Measurements from ENCODE around the gene CFL1. TPM values are rescaled to one million over a fixed set of nuclear protein-coding genes. Genes with fewer than 3 reads are reported as not detected.

Gene CFL1
- total and polyA plus RNA-seq, 10 of the 15 experiments (the other 5 are each of a cell fraction or from before 2014, with no cell fraction given): 164 to 2,994 (median 1,500) TPM

DNA sequence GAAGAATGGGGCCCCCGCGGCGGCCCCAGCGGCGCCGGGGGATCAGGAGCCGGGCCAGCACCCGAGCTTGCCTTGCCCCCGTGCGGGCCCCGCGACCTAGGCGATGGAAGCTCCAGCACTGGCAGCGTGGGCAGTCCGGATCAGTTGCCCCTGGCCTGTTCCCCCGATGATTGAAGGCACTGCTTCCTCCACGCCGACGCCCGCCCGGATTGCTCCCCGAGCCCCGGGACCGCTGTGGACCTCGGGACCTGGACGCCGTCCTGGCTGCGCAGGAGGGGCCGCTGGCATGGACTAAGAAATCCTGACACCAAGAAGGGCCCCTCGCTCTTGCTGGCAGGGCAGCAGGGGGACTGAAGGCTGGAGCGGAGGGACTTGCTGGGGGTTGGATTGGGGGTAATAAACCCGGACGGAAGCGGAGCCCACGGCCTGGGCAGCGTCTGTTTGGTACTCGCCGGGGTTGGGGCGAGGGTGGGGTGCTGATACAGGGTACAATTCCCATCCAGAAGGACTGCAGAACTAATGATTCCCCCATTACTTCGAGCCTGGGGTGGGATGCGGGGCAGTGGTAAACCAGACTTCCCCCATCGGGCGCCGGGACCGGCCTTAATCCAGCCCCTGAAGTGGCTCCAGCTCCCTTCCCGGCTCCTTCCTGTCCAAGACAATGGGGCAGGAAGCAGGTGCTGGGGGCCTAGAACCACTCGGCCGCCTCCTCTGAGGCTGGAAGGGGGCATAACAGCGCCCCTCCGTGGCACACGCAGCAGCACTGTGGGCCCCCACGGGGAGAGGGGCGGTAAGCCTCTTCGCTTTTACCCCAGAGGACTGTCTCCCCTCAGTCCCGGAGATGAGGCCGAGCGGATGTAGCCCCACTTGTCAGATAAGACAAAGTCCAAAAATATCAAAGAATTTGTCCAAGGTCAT lies 33.5 kb upstream of the CFL1 start (continued):
- TF ChIP-seq CREM (IDR thresholded peaks at IDR 0.05; ENCODE audit: low read depth) (0 out of 2 replicates have a peak, but pooled peaks have one; percentile 10), RAD21 (IDR thresholded peaks at IDR 0.05; ENCODE audit: insufficient read depth, low read depth, low read length) (peak; percentile 19; the same call in 1 of the 2 replicates), BHLHE40 (IDR thresholded peaks at IDR 0.05; ENCODE audit: borderline replicate concordance in 1 of 2, low read depth in 2 of 2, low read length in 1 of 2) (peak; percentile 37 to 47; a peak in 1 of 4 replicates), LARP7 (IDR thresholded peaks at IDR 0.05) (0 out of 2 replicates have a peak, but pooled peaks have one; percentile 54), IKZF1 (conservative IDR thresholded peaks at IDR 0.05) (peak; percentile 64), TBL1XR1 (IDR thresholded peaks at IDR 0.05; ENCODE audit: low read depth, low read length) (no peak), EED (IDR thresholded peaks at IDR 0.05; ENCODE audit: low read depth) (peak; percentile 66)
- TF ChIP-seq, protein P1, sequence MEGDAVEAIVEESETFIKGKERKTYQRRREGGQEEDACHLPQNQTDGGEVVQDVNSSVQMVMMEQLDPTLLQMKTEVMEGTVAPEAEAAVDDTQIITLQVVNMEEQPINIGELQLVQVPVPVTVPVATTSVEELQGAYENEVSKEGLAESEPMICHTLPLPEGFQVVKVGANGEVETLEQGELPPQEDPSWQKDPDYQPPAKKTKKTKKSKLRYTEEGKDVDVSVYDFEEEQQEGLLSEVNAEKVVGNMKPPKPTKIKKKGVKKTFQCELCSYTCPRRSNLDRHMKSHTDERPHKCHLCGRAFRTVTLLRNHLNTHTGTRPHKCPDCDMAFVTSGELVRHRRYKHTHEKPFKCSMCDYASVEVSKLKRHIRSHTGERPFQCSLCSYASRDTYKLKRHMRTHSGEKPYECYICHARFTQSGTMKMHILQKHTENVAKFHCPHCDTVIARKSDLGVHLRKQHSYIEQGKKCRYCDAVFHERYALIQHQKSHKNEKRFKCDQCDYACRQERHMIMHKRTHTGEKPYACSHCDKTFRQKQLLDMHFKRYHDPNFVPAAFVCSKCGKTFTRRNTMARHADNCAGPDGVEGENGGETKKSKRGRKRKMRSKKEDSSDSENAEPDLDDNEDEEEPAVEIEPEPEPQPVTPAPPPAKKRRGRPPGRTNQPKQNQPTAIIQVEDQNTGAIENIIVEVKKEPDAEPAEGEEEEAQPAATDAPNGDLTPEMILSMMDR (IDR thresholded peaks at IDR 0.05 in 2 of 3, conservative IDR thresholded peaks at IDR 0.05 in 1 of 3; ENCODE audit: control insufficient read depth in 2 of 3, extremely low read depth in 1 of 3, insufficient read depth in 1 of 3, low read depth in 3 of 3, low read length in 3 of 3): peak; percentile 54 to 58 (median 54)

Measured in GM12878 (cell line).